IPS-NIHi11 (cell line): Measurements from ENCODE around the gene GNAZ.

Source experiments
- DNase-seq: peaks from one replicate; pipeline ENCODE4 v3.0.0; 2012; ENCODE audit warnings: mixed read lengths, low spot score

The GNAZ gene

DNA sequence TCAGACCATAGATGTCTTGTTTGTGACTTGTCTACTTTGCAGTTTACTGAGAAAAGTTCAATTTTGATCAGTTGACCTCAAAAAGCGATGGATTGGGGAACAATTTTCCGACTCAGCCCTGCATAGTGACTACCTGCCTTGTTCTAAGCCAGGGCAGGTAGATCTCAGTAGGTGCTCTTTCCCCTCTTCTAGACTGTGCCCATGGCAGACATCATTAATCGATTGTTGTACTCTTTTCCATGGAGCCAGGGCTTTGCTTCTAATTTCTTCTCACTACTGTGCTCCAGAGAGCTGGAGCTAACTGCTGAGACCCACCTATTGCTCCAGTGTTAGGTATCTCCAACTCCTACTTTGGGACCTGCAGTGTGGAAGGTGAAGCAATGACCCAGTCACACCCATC, 84.8 kb downstream of the GNAZ start:
- DNase-seq = no peak

DNA sequence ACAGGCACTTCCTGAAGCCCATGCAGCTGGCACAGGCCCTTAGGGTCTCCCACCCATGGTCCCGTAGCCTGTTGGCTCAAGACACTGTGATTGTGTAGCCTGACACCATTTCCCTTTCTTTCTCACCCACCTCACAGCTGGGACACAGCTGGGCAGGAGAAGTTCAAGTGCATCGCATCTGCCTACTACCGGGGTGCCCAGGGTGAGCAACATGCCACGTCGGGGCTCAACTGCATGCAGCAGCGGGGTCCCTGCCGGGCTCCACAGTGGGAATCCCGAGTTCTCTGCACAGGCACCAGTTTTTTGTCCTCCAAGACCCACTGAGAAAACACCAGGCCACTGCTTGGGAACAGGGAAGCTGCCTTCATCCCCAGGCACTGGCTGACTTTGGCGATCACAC, 85.5 kb downstream of the GNAZ start:
- no peak for DNase-seq

DNA sequence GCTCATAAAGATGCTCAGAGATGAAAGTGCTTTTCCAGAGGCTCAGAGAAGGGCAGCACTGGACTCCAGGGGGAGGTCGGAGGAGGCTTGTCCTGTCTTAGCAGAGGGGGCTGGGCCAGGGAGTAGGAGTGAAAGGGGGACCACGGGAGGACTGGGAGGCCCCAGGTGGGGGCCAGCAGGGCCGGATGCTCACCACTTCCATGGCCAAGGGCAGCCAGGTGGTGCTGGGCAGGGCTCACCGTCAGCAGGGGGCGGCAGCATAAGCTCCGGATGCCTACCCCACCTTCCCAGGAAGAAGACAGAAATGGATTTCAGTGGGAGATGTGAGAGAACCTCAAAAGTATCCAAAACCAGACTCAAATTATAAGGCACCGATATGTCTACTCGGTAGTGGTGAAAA, 86.0 kb downstream of the GNAZ start:
- peak; percentile 68 for DNase-seq

DNA sequence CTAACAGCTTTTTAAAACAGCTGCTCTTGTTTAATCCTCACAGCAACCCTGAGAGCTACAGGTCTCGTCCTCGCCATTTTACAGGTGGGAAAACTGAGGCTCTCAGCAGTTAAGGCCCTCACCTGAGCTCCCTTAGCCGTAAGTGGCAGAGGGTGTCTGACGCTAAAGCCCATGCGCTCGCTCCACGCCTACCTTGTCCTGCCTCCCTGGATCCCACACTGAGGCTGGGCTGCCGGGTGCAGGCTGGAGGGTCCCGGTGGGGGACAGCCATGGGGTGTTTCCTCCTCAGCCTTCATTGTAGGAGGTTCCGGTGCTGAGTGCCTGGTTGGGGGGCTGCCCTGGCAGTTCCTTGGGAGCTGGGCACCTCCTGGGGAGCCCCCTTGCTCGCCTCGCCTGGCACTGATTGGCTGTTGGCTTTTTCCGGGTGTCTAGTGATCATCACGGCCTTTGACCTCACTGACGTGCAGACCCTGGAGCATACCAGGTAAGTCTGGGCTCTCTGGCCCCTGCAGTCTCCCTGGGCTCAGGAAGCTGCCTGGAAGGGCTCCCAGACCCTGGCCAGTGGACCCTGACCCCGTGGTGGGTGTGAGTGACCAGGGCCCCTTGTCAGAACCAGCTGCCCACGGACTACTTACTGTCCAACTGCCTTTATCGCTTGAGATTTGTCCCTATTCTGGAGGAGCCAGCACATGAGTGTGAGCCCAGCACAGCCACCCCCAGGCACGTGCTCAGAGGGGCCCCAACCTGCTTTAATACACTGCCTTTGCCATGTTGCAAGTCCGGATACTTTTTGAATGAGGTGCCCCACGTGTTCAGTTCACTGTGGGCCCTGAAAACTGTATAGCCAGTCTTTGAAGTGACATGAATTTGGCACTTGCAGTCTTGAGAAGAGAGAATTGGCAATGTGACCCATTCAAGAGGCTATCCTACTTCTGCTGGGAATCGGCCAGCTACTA, 87.5 kb downstream of the GNAZ start:
- no peak for DNase-seq

DNA sequence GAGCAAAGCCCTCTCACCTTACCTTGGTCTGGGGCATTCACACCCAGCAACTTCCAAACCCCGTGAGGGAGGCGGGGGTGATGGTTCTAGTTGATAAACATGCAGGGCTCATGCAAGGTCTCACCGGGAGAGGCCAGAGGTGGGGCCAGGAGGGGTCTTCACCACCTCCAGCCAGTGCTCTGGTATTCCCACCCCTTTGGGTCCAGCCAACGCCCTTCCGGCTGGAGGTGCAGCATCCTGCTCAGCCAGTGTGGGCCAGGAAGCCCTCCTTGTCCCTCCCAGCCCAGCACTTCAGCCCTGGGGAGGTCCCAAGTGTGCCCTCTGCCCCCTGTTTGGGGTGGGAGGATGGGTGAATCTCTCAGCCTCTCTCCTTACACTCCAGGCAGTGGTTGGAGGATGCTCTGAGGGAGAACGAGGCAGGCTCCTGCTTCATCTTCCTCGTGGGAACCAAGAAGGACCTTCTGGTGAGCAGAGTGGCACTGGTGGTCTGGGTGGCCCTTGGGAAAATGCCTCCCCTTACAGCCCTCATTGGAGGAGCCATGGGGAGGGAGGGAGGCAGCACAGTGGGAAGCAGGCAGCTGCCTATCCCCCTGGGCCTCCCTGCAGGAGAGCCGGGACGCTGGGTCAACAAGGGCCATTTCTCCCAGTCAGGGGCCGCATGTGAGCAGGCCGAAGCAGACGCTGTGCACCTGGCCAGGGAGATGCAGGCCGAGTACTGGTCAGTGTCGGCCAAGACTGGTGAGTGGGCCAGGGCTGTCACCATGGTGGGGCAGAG, 88.4 kb downstream of the GNAZ start:
- no peak for DNase-seq

DNA sequence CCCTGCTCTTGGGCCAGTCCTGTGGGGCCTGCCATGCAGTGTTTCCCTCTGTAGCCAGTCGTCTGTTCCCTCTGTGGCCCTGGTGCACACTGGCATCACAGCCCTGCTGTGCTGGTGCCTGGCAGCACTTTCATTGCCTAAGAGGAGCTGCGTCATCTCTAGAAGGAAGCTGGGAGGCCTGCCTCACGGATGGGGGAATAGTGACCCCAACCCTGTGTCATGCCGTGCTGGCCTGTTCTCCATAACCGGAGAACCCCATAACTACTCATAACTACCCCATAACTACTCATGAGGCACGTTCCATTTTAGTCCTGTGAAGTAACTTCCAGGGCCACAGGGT, 88.9 kb downstream of the GNAZ start:
- DNase-seq = no peak

DNA sequence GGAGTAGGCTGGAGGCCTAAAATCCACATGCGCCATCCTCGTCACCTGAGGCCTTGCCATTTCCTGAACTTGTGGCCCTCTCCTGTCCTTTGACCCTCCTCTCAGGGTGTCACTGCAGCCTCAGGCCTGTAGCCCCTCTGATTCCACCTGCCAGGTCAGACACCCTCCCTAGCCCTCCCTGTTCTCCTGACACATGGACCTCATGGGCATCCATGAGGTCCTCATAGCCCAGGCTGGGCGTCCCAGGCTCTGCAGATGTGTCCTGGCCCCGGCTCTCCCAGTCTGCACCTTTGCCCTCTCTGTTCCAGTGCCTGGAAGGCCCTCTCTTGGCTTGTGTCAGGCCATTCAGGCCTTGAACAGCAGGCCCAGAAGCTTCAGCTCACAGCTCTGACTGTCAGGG, 90.7 kb downstream of the GNAZ start:
- no peak for DNase-seq

DNA sequence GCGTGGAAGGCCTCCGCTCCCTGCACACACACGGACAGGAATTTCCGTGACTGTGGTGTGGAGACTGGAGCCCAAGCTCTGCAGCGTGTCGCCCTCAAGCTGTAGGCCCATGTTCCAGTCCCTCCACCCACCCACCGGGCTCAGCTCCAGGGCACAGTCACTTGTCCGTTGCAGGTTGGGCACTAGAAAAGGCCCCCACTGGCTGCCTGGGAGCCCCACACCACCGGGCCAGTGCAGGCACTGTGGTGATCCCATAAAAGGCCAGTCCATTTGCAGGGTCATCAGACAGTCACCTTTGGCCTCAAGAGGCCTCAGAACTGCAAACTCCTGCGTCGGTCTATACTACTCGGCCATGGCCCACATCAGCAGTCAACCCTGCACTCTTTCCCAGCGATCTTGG, 91.3 kb downstream of the GNAZ start:
- DNase-seq = no peak

DNA sequence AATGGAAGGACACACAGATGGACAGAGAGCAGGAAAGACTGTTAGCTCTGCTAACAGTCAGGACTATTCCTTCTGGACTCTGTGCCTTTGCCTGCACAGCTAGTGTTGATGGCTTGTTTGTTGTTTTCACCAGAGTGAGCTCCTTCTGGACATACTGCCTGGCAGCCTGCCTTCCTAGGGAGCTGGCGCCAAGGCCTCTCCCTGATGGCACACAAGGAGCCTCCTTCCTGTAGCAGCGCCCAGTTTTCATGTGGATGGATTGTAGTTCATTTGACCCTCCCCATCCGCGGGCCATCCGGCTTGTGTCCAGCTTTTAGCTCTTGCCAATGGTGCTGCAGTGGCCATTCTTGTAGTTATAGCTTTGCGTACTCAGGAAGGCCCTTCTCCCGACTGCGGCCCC, 93.3 kb downstream of the GNAZ start:
- no peak for DNase-seq

DNA sequence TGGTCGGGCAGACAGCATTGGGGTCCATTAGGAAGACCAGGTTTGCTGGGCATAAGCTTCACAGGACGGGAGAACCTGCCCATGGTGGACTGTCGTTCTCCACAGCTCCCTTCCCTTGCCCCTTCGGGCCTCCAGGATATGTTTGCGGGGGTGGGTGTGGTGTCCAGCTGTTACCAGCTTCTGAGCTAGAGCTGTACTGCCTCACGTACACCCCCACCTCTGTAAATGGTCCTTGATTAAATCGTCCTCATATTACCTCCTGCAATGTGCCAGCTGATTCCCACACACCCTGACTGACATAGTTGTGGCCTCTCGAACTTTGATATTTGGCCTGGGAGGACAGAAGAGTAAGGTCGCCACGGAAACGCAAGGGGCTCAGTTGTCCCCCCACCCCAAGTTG, 93.8 kb downstream of the GNAZ start:
- no peak for DNase-seq

DNA sequence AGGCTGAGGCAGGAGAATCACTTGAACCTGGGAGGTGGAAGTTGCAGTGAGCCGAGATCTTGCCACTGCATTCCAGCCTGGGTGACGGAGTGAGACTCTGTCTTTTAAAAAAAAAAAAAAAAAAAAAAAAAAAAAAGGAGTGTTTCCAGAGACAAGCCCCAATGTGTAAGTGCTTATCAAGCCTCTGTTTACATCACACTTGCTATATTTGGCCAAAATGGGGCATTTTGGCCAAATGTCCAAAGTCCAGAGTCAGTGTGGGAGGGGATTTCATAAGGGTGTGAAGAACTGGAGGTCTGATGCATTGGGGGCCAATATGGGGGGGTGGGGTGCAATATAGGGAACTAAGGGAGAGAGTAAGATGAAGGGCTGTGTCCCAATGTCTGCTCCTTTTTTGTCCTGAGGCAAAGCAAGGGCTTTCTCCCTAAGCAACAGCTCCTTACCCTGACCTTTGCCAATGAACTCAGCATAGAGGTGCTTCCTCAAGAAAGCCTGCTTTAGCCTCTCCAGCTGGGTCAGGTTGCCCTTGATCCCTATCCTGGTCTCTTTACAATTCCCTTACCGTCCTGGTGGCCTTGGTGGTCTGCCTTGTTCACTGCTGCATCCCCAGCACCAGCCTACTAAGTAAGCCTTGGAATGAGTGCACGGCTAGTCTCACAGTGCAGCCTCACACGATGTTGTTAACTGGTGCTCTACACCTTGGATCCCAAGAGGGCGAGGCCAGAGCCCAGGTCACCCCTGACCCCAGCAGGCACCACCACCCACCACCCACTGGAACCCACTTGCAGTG, 95.9 kb downstream of the GNAZ start:
- no peak for DNase-seq

DNA sequence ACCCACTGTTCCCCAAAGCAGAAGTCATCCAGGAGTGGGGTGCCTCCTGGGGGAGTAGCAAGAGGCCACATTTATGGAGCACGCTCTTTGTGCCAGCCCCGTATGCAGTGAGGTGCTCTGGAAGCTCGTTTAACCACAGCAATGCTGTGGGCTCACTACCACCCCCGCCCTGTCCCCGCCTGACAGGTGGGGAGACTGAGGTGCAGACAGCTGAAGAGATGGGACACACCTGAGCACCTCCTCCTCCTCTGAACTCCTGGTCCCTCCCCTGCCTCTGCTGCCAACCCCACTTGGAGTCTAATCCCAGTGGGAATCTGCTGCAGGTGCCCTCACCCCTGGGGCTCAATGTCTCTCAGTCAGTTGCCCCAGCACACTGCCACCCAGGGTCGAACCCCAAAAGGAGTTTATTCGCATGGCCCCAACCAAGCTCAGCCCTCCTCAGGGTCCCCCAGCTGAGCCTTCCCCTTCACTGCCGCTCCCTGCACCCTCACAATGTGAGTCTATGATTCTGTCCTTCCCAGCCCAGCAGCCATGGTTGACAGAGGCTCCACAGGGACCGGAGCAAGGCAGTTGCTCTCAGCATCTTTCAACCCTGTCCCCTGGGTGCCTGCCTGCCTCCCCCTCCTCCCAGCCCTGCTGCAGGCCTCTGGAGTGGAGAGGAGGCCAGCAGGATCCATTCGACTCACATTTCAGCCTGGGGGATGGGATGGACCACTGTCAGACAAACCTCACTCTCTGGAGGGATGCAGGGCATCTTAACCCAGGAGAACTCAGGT, 96.7 kb downstream of the GNAZ start:
- no peak for DNase-seq

DNA sequence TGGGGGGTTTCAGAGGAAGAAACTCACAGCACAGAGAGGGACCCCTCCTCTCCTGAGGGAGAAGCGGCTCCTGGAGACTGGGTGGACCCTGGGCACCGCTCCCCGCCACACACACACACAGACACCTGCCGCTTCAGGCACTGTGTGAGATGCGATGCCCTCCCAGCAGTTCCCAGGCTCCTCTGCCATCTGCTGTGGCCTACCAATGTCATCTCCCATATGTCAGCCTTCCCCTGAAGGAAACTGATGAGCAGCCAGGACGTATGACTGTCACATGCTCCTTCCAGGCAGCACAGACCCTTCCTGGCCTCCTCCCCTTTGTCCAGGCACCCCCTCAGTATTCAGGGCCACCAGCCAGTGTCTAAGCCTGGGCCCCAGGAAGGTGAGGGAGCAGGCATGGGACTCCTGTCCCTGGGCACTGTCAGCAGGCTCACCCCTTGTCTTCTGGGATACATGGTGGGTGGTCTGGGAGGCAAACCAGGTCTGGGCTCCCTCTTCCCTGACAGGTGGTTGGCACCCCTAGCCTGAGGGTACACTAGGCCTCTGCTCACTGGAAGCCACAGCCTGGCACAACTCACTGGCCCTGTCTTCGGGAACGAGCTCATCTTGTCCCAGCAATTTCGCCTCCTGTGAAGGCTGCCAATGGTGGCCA, 98.2 kb downstream of the GNAZ start:
- DNase-seq = no peak

DNA sequence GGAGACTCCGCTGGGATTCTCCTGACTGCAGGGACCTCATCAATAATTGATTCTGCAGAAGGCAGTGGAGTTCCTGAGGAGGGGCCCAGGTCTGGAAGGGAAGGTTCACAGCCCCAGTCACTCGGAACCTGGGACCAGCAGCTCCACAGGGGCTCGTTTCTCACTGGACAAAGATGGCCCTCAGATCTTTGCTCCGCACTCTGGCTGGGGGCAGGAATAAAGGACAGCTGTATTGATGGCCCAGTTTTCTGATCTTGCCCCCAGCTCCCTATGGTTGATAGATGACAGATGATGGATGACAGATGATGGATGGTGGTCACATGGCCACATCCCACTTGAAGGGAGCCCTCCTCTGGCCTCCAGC, 98.7 kb downstream of the GNAZ start:
- DNase-seq = no peak
